ENCODE data around the gene PIEZO1.

Gene PIEZO1

DNA sequence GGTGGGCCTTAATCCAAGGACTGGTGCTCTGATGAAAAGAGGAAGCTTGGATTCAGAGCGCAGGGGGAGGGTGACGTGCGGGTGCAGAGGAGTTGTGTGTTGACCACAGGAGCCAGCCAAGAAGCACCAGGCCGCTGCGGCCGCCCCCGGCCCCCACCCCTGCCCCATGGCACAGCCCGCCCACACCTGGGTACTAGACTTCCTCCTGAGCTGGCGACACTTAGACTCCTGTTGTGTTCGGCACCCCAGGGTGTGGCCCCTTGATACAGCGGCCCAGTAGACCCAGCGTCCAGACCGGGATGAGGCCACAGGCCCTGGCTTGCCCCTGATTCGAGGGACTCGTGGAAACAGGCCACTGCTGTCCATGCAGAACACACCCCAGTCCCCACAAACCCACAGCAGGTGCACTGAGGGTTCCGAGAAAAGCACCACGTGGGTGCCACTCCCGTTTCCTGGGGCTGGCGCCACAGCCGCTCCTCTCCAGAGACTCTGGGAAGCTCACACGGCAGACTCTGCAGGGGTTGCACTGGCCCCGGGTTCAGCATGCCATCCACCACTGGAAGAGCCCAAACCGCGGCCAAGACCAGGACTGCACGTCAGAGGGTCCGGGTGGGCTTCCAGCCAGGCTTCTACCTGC lies 93.0 kb downstream of the PIEZO1 start:
- DNase-seq (ENCODE audit: low spot score) = no peak

DNA sequence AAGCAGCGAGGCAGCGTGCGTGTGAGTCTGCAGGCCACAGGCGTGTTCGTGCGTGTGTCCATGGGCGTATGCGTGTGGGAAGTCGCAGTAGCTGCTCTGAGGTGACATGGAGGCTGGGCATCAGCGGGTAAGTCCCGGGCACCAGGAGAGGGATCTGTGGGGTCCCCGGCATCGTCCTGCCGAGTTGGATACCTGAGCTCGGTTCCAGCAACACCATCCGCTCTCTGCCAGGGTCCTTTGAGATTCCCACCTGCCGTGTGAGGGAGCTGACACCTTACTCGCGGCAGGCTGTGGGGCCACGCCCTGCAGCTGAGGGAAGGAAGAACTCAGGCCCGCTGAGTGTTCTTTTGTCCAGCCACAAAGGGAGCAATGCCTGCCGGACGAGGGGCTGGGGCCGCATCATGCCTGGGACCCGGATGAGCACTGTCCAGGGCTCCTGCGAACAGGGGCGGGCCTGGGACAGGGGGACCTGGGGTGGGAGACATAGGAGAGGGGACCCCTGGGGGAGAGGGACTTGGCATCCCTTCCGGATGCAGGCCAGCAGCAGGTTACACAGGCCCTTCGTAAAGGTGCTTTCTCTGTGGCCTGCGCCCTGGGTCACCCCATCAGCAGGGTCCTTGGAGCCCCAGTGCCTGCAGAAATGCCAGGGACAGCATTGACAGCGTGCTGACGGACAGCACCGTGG lies 93.7 kb downstream of the PIEZO1 start:
- no peak for DNase-seq (ENCODE audit: low spot score)

DNA sequence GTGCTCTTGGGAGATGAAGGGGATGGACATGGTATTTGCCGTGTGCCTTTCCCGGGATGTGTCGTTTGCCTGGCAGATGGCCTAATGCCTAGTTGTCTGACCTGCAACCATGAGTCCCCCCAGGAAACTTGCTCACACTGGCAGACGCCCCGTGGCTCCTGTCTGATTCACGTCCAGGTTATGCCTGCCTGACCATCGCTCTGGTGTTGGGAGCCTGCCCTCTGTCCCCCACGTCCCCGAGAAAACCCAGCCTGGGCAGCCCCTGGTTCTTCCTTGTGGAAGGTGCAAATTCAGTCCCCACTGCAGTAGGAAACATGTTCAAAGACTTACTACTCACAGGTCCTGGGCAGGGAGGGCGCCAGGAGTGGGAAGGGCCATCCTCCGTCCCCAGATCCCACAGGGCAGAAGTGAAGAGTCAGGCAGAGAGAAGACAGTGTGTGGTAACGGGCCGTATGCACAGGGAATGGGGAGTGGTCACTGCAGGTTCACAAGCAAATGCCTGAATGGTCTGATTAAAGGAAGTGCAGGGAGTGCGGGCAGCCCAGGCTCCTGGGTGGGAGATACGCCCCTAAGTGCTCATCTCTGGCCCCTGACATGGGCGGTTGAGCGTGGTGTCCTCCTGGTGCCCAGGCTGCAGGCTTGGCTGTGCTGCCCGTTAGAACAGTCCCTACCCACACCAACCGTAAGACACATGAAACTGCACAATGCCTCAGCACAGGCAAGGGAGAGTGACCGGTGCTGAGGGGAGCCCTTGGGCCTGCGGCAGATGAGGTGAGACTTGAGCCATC lies 94.5 kb downstream of the PIEZO1 start:
- no peak for DNase-seq (ENCODE audit: low spot score)

DNA sequence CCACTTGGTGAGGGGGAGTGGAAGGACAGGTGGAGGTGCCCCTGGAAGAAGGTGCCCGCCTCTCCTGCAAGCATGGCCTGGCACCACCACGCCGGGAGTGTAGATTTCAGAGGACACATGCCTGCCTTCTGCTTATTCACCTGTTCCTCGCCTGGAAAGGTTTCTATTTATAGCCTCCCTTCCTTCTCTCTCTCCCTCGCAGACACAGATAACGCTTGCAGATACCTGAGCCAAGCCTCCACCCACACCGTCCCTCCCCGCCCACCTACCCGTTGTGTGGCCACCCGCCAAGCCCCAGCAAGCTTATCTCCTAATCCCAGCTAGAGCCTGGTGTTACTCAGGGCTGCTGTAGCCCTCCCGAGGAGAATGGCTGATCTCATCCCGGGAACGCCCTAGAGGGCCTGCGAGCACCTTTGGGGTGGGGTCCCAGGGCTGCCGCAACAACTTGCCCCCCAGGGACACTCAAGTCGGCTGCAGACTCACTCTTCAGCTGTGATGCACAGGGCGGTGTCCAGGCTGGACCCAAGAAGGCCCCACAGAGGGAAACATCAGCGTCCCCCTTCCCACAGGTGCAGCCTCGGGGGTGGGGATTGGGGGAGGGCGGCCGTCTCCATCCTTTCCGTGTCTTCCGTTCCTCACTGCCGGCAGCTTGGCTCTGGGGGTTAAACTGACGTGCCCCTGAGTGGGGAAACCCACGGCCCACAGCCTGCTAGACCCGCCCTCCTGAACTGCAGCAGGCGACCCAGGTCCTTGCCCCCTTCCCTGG lies 96.8 kb downstream of the PIEZO1 start:
- DNase-seq (ENCODE audit: low spot score) = peak; percentile 83

DNA sequence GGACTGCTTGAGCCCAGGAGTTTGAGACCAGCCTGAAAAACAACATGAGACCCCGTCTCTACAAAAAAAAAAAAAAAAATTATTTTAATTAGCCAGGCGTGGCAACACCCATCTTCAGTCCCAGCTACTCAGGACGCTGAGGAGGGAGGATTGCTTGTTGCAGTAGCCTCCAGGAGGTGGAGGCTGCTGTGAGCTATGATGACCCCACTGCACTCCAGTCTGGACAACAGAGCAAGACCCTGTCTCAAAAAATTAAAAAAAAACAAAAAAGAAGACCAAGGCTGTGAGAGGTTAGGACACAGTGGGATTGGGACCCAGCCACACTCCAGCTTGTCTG lies 97.4 kb downstream of the PIEZO1 start:
- DNase-seq (ENCODE audit: low spot score) = no peak

DNA sequence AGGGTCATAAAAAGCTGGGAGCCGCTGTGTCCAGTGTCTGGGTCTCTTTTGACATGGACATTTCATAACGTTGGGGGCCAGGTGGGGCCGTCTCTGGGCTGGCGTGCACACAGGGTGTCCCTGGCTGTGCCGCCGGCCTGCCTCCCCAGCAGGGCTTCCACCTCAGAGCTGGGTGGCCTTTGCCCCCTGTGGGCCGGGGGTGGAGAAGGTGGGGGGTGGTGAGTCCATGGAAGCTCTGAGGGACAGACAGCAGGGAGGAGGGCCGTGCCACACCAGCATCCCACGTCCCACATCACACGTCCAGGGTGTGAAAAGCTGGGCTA lies 97.8 kb downstream of the PIEZO1 start:
- no peak for DNase-seq (ENCODE audit: low spot score)

DNA sequence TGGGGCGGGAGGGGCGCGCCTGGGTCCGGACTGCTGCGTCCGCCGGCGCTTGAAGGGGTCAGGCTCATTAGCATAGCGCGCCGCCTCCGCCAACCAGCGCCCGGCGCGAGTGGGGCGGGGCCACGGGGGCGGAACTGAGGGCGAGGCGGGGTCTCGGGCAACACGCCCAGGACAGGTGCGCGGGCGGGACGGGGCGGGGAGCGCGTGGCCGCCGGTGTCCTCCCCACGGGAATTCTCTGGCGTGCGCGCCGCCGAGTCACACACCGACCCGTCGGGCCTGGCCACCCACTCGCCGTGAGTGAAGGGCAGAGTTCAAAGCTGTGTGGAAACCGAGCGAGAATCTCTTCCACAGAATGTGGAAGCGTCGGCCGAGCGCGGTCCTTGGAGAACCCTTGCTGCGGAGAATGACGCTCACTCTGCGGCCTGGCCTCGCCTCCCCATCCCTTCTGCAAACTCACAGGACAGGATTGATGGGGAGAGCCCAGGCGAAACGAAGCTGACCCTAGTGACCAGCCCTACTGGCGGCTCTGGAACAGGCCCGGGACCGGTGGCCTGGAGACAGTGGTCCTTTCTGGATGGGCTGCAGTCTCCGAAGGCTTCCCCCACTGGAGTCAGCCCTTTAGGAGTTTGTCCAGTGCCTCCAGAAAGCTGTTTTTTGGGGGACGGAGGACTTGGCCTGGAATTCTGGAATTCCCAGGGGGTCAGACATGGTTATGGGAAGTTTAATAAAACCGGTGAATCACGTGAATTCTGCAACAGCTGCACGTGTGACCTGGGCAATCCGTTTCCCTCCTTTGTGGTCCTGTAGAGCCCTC lies 98.4 kb downstream of the PIEZO1 start, which contains the start of gene SNAI3:
Gene SNAI3, minus strand, starts transcription at position 69 of the 815 bp plus-strand sequence. CDS start 101 bp downstream, outside the sequence.
- peak; percentile 99 for DNase-seq (ENCODE audit: low spot score)

DNA sequence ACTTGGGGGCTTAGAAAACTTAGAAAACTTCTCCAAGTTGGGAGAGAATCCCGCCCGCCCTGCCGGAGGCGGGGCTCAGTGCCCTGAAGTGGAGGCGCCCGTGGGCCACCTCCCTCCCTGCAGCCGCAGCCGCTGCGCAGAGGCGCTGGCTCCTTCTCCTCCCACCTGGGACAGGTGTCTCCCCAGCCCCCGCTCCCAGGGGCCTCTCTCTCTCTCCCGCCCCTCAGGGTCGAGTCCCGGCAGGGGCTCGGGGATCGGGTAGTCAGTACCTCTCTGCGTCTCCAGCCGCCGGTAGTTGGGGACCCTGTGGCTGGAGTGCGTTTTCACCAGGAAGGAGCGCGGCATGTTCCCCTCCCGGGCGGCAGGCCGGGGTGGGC lies 99.0 kb downstream of the PIEZO1 start:
- peak; percentile 75 for DNase-seq (ENCODE audit: low spot score)

DNA sequence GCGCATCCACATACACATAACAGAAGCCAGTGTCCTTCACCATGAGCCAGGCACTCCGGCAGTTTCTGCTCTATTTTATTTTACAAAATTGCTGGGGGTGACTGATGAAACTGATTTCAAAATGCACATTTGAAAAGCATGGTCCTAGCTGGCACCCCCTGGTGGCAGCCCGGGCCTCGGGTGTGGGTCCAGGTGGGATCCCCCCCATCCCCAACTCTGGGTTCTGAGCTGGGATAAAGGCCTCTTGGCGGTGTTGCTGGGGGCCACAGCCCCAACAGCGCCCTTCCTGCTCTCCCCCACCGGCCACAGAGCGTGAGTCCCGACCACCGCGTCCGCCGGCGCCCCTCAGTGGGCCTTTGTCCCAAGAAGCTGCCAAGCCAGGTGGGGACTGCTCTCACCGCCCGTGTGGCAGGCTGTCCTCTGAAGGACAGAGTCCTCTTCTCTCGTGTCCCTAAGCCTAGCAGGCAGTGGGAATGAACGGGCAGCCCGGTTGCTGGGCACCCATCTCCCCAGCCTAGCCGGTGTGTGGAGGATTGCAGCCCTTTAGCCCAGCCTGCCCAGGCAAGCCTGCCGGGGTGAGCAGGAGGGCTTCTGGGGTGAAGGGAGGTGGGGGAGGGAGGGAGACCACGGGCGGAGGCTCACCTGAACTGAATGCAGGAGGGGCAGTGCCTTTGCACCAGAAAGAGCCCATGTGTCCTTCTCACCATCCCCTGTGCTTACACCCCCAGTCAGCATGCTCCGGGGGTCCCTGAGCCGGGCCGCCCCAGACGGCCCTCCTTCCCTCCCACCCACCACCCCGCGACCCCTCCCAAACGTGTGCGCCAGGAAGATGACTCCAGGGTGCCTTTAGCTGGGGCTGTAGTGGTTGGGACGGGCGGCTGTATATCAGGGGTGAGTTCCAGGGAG lies 99.6 kb downstream of the PIEZO1 start:
- peak; percentile 86 for DNase-seq (ENCODE audit: low spot score)

DNA sequence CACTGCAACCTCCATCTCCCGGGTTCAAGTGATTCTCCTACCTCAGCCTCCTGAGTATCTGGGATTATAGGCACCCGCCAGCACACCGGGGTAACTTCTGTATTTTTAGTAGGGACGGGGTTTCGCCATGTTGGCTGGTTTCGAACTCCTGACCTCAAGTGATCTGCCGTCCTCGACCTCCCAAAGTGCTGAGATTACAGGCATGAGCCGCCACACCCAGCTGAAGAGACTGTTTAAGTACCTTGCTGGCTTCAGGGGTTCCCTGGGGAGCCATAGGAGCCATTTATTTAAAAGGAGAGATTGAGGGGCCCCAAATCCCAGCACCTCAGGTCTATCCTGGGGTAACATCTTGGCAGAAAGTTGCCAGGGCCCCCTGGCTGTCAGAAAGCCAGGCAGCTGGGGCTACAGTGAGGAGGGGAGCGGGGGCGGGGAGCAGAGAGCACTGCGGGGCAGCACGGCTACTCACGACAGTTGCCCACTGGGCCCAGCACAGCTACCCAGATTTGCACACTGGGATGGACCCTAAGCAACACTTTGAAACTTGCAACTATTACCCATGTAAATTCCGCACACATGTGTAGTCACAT lies 100.4 kb downstream of the PIEZO1 start:
- no peak for DNase-seq (ENCODE audit: low spot score)

DNA sequence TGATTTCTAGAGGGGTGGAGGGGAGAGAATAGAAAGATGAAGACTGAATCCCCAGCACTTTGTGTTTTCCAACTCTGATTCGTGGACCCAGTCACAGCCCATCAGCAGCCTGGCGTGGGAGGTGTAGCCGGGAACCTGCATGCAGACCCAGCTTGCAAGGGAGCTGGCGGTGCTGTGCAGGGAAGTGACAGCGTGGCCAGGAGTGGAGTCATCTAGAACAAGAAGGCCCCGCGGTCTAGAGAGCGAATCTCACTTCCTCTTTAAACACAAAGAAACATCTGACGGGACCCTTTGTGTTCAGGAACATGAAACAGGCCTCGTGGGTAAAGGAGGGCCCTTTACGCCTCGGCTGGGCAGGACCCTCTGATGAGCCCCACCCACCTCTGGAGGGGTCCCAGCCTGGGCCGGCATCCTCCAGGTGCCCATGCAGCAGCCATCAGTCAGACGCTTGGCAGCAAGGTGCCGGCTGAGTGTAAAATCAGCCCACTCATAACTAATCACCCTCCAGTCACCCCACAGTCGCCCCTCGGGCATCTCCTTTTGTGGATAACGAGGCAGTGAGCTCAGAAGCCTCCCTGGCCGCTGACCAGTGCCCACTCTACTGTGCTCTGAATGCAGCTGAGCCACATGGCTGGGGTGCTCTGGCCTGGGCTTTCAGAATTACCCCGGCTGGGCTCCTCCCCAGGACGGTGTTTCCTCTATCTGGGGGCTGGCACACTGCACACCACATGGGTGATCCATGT lies 103.1 kb downstream of the PIEZO1 start:
- no peak for DNase-seq (ENCODE audit: low spot score)

DNA sequence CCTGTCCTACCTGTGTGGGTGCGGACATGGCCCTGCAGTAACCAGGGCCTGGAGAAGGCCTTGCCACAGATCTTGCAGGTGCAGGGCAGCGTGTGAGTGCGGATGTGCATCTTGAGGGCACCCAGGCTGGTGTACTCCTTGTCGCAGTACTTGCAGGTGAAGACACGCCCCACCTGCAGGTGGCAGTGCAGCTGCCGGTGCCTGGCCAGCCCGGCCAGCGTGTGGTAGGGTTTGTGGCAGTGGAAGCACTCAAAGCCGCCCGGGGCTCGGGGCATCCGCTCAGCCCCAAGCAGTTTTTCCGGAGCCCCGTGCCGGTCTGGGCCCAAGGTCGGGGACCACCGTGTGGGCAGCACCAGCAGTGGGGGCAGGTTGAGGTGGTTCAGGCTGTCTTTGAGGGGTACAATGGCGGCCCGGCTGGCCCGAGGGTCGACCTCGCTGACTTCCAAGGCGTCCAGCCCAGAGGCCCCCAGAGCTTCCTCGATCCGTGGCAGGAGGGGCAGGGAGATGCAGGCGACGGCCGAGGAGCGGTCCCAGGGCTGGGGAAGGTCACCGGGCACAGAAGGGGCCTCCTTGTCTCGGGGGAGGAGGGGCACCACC lies 103.8 kb downstream of the PIEZO1 start:
- peak; percentile 97 for DNase-seq (ENCODE audit: low spot score)

DNA sequence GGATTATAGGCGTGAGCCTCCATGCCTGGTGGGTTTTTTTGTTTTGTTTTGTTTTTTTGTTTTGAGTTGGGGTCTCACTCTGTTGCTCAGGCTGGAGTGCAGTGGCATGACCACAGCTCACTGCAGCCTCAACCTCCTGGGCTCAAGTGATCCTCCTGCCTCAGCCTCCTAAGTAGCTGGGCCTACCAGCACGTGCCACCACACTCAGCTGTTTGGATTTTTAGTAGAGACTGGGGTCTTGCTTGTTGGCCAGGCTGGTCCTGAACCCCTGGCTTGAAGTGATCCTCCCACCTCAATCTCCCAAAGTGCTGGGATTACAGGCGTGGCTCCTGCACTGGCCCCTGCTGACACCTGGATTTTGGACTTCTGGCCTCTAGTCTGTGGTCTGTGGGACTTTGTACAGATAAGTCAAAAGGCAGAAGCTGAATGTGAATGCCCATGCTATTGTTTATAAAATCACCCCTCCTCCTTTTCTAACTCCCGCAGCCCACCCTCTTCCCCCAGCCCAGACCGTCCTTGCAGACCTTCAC lies 104.4 kb downstream of the PIEZO1 start:
- DNase-seq (ENCODE audit: low spot score) = no peak

DNA sequence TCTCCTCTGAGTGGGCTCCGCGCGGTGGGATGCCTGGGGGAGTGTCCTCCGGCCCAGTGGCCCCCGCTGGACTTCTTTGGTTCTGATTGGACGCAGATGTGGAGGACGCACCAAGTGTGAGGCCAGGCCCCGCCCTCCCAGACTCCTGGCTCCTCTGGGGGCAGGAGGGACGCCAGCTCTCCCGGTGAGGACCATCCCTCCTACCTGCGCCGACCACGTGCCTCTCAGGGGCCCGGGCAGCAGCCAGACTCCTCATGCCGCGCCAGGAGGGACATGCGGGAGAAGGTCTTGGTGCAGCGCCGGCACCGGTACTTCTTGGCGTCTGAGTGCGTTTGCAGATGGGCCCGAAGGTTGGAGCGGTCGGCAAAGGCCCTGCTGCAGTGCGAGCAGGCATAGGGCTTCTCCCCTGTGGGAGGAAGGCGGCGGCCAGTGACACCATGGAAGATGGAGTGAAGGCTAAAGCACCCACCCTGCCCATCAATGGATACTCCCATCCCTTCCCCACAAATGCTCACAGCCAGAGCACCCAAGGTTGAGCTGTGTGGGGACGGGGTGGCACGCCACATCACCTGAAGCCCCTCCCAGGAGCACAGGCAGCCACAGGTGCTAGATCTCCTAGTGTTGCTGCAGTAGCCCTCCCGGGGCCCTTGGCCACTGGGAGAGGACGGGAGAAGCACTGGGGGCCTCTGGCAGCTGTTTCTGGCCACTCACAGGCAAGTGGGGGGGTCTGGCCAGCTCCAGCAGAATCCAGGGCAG lies 106.6 kb downstream of the PIEZO1 start:
- no peak for DNase-seq (ENCODE audit: low spot score)

DNA sequence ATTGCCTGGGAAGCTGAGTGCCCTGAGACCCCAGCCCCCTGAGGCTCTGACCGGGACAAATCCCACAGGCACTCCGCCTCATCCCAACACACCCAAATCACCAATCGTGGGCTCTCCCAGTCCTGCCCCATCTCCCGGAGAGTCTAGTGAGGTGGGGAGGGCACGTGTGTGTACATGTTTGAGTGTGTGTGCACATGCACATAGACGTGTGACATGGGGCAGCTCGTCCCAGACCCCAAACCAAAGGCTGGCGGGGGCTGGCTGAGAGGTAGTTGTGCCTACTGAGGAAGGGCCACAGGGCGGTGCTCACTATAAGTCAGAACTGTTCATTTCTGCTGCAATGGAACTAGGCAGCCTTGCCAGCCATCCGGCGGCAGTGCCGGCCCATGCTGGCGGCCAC lies 107.3 kb downstream of the PIEZO1 start:
- no peak for DNase-seq (ENCODE audit: low spot score)

DNA sequence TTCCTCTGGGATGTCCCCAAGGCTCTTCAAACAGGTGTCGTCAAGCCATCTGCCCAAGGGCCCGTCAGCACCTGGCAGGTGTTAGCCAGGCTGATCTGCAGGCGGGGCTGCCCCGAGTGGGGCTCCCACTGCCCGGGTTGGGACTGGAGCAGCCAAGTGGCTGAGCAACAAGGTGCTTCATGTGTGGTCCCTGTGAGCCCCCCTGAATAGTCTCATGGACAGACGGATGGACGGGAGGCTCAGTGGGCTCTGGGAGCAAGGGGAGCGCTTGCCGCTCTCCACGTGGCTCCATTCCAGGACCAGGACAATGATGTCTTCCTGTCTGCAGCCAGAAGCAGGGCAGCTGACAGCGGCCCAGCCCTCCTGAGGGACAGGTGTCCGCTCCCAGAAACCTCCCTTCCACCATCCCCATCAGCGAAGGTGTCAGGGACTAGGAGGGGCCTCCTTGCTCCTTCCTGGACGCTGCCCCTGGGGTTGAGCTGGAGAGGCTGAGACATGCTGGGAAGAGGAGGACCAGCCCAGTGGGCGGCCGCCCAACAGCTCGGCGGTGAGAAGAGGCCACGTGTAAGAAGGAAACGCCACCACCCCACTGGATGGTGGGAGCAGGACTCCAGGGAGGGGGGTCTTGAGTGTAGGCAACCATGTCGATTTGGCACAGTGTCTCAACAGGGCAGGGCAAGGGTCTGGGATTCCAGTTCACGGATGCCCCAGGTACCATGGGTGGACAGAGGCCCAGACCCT lies 108.3 kb downstream of the PIEZO1 start:
- no peak for DNase-seq (ENCODE audit: low spot score)

DNA sequence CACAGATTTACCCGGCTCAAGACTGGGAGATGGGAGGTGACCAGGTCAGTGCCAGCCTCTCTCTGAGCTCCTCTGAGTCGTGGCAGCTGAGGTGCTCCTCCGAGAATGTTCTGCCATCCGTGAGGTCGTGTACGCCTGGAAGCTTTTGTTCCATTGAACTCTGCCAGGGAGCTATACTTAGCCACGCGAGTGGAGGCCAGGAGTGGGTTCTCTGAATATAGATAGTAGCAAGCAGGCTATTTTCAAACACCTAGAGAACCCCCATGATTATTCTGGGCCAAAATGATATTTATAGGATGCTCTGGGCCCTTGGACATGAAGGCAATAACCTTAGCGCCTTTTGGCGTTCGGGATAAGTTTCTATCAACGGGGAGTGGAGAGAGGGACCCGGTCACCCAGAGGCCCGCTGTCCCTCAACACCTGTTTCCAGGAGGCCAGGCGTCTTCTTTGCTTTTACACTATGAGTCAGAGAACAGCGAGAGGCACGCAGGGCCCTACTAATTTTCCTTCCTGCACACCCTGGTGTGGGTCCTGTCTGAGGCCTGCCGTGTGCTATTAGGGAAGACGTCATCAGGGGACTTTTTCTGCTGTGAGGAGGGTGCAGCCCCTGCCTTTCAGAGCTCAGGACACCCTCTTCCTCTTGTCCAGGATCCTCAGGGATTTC lies 111.2 kb downstream of the PIEZO1 start:
- no peak for DNase-seq (ENCODE audit: low spot score)
